ENCODE results near the gene SEMA3B.

The SEMA3B gene

DNA sequence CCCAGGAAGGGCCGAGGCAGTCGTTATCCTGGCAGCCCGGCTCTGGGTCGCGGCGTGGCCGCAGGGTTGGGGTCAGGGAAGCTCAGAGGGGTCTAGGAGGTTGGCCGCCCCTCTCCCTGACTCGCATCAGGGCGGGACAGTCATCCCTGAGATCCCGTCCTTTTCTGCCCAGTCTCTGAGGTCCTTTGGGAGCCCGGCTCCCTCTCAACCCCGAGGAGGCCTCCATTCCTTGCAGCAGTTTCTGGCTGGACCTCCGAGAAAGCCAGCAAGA is 53.1 kb downstream of the SEMA3B start:
- DNase-seq (ENCODE audit: low read depth), result no peak
- TF ChIP-seq, protein P1, sequence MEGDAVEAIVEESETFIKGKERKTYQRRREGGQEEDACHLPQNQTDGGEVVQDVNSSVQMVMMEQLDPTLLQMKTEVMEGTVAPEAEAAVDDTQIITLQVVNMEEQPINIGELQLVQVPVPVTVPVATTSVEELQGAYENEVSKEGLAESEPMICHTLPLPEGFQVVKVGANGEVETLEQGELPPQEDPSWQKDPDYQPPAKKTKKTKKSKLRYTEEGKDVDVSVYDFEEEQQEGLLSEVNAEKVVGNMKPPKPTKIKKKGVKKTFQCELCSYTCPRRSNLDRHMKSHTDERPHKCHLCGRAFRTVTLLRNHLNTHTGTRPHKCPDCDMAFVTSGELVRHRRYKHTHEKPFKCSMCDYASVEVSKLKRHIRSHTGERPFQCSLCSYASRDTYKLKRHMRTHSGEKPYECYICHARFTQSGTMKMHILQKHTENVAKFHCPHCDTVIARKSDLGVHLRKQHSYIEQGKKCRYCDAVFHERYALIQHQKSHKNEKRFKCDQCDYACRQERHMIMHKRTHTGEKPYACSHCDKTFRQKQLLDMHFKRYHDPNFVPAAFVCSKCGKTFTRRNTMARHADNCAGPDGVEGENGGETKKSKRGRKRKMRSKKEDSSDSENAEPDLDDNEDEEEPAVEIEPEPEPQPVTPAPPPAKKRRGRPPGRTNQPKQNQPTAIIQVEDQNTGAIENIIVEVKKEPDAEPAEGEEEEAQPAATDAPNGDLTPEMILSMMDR (conservative IDR thresholded peaks at IDR 0.05; ENCODE audit: low read length), result no peak
- H3K4me3 ChIP-seq (ENCODE audit: low read length), result peak overlapping the region; percentile 71

GRCh38 chr3:50322386-50323091 is 53.6 kb downstream of the SEMA3B start, which contains the start of gene HYAL2:
Gene HYAL2, minus strand, starts transcription at chr3:50322745. Its CDS starts 2,256 bp downstream, at chr3:50320489.
- TF ChIP-seq, protein P1 (conservative IDR thresholded peaks at IDR 0.05; ENCODE audit: low read length), result no peak

DNA sequence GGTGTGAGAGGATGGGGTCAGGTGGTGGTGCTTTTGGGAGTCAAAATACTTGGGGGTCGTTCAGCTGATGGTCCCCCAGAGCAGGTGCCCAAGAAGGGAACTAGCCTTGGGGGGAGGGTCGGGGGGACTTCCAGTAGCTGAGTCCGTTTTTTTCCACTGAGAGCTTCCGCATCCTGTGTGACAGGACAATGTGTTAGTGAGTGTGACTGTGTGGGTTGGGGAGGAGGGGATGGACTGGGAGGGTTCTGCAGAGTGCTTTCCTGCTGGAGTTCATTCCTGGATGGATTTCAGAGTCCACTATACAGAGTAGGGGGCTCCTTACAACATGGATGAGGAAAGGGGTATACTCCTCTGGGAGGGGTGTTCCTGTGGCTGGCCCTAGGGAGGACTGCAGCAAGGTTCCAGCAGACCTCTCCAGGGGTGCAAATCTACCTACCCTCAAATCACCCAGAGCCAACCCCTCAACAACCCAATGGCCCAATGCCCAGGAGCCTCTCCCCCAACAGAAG is 54.2 kb downstream of the SEMA3B start:
- TF ChIP-seq, protein P1 (conservative IDR thresholded peaks at IDR 0.05; ENCODE audit: low read length), result no peak
- H3K4me3 ChIP-seq (ENCODE audit: low read length), result no peak overlapping the region
- DNase-seq (ENCODE audit: low read depth), result no peak

More at GRCh38 chr3:50322386-50323091, 53.6 kb downstream of the SEMA3B start, which contains the start of gene HYAL2:
- no peak for DNase-seq (ENCODE audit: low read depth)
- peak within 1 kb of the TSS; percentile 71 for H3K4me3 ChIP-seq (ENCODE audit: low read length)

DNA sequence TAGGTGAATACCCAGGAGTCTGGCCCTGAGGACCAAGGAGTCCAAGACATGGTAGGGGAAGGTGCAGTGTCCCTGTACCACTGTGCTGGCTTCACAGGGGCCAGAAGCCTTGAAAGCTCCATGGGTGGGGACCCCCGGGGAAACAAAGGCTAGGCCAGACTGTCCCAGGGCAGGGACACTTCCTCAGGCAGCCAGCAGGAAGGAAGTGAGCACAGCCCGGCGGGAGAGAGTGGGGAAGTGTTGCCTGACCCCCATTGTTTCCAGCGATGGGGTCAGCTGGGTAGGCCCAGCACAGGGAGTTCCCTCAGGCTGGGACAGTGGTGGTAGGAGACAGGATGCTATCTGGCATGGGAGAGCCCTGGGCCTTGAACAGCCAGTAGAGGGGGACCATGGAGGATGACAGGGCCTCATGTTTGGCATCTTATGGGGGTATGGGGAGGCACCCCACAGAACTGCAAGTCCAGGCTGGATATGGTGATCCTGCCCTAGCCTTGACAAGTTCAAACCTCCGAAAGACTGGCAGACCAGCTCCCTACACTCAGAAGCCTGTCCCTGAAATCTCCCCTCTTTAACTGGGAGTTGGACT is 54.8 kb downstream of the SEMA3B start:
- no peak for DNase-seq (ENCODE audit: low read depth)
- H3K4me3 ChIP-seq (ENCODE audit: low read length), result no peak overlapping the region
- TF ChIP-seq, protein P1 (conservative IDR thresholded peaks at IDR 0.05; ENCODE audit: low read length), result no peak

DNA sequence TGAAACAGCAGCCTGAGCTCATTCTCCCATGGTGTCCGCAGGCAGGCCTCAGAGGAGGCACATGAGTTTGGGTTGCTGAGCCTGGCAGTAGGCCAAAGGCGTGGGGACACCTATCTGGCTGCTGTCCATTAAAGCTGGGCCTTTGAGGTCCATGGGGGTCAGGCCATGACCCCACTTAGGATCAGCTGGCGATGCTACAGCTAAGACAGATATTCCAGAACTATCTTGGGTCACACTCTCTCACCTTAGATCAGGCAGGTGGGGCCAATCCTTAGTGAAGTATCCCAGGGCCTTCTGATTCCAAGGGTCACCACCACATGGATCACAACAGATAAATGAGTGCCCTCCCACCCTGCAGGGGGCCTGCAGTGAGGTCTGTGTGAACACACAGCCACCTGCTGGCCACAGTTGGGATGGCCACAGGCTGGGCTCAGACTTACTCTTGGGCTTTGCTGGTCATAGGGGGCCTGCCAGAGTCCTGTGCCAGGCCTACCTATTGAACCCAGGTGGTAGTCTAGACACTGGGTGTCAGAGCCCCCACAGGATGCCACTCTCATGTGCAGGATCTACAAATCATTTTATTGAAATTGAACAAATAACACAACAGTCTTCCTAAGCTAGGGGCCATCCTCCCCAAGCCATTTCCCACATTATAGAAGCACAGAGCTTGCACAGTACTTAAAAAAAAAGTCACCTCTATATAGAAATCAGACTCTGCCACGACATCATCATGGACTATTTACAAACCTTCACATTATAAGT is 55.6 kb downstream of the SEMA3B start:
- H3K4me3 ChIP-seq (ENCODE audit: low read length), result no peak overlapping the region
- TF ChIP-seq, protein P1 (conservative IDR thresholded peaks at IDR 0.05; ENCODE audit: low read length), result peak; percentile 82
- peak; percentile 55 for DNase-seq (ENCODE audit: low read depth)

DNA sequence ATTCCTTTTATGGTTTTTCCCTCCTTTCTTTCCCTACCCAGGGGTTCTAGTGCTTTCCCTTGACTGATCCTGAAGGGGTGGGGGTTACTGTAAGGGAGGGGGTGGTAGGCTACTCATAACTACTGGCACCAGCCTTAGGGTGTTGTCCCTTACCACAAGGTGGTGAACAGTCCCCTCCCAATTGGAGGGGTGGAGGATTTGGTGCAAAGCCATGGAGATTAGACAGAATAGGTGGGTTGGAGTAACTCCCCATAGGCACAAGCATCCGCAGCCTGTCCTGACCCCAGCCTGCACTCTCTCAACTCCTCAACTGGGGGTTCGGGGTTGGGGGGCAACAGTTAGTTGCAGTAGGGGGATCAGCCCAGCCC is 56.1 kb downstream of the SEMA3B start:
- no peak for DNase-seq (ENCODE audit: low read depth)
- TF ChIP-seq, protein P1 (conservative IDR thresholded peaks at IDR 0.05; ENCODE audit: low read length), result no peak
- H3K4me3 ChIP-seq (ENCODE audit: low read length), result no peak overlapping the region
